ENCODE results near the gene HSH2D.

The HSH2D gene

GRCh38 chr19:16121141-16121540 is 22.3 kb upstream of the HSH2D start:
- no peak for DNase-seq (ENCODE audit: low read depth)

- no peak for DNase-seq (ENCODE audit: low read depth)
Measured at GRCh38 chr19:16121967-16122366, 21.5 kb upstream of the HSH2D start.

GRCh38 chr19:16124953-16125352 is 18.5 kb upstream of the HSH2D start:
- DNase-seq (ENCODE audit: low read depth) = no peak

- DNase-seq (ENCODE audit: low read depth) = no peak
Measured at GRCh38 chr19:16125737-16126495, 17.6 kb upstream of the HSH2D start.

GRCh38 chr19:16127080-16127479 is 16.4 kb upstream of the HSH2D start:
- DNase-seq (ENCODE audit: low read depth) = no peak

- DNase-seq (ENCODE audit: low read depth) = no peak
Measured at GRCh38 chr19:16127776-16128371, 15.6 kb upstream of the HSH2D start.

- no peak for DNase-seq (ENCODE audit: low read depth)
Measured at GRCh38 chr19:16131648-16132047, 11.8 kb upstream of the HSH2D start.

- DNase-seq (ENCODE audit: low read depth) = no peak
Measured at GRCh38 chr19:16133818-16134217, 9.7 kb upstream of the HSH2D start.

GRCh38 chr19:16134510-16134909 is 9.0 kb upstream of the HSH2D start:
- no peak for DNase-seq (ENCODE audit: low read depth)

- no peak for DNase-seq (ENCODE audit: low read depth)
Measured at GRCh38 chr19:16135430-16136127, 7.9 kb upstream of the HSH2D start.

GRCh38 chr19:16136185-16136999 is 7.1 kb upstream of the HSH2D start:
- DNase-seq (ENCODE audit: low read depth) = no peak

GRCh38 chr19:16139752-16140151 is 3.7 kb upstream of the HSH2D start:
- DNase-seq (ENCODE audit: low read depth) = no peak

GRCh38 chr19:16141043-16141442 is 2.4 kb upstream of the HSH2D start:
- no peak for DNase-seq (ENCODE audit: low read depth)

- DNase-seq (ENCODE audit: low read depth) = no peak
Measured at GRCh38 chr19:16142032-16142580, 1.4 kb upstream of the HSH2D start.

GRCh38 chr19:16144216-16144581 is 714 bp downstream of the HSH2D start:
- DNase-seq (ENCODE audit: low read depth) = no peak

GRCh38 chr19:16146112-16146511 is 2.6 kb downstream of the HSH2D start:
- DNase-seq (ENCODE audit: low read depth) = no peak

- no peak for DNase-seq (ENCODE audit: low read depth)
Measured at GRCh38 chr19:16148443-16149229, 5.2 kb downstream of the HSH2D start.

GRCh38 chr19:16153582-16154336 is 10.3 kb downstream of the HSH2D start:
- DNase-seq (ENCODE audit: low read depth) = no peak

GRCh38 chr19:16154557-16154956 is 11.1 kb downstream of the HSH2D start:
- no peak for DNase-seq (ENCODE audit: low read depth)

GRCh38 chr19:16155128-16155527 is 11.6 kb downstream of the HSH2D start:
- no peak for DNase-seq (ENCODE audit: low read depth)

- DNase-seq (ENCODE audit: low read depth) = no peak
Measured at GRCh38 chr19:16156904-16157303, 13.4 kb downstream of the HSH2D start.
